Skeletal muscle tissue (tissue), 5 donors: ENCODE results near the gene UQCC5. TPM values are rescaled to one million over a fixed set of nuclear protein-coding genes. Genes with fewer than 3 reads are reported as not detected.

Experiments
- H3K27ac ChIP-seq: one replicate; pipeline ENCODE4 v1.7.0; 2013; ENCODE audit warnings: mild to moderate bottlenecking, low read depth, low read length, inconsistent platforms
- H3K27me3 ChIP-seq, 3 donors: one replicate each; pipeline ENCODE4 v1.7.0; 2013; ENCODE audit warnings: low read length in 3 of 3; ENCODE audit not compliant: control insufficient read depth in 3 of 3, insufficient read depth in 3 of 3
- H3K36me3 ChIP-seq, 3 donors: one replicate each; pipeline ENCODE4 v1.7.0; 2013; ENCODE audit warnings: low read length in 3 of 3; ENCODE audit not compliant: control insufficient read depth in 3 of 3, insufficient read depth in 3 of 3
- H3K4me1 ChIP-seq, 3 donors: one replicate each; pipeline ENCODE4 v1.7.0; 2013; ENCODE audit warnings: low read length in 3 of 3, mild to moderate bottlenecking in 3 of 3; ENCODE audit not compliant: control insufficient read depth in 3 of 3, insufficient read depth in 3 of 3
- H3K4me3 ChIP-seq, 3 donors: one replicate each; pipeline ENCODE4 v1.7.0; 2013; ENCODE audit warnings: low read length in 3 of 3
- H3K9ac ChIP-seq, 3 donors: one replicate each; pipeline ENCODE4 v1.7.0; 2013; ENCODE audit warnings: low read length in 3 of 3, mild to moderate bottlenecking in 3 of 3, moderate library complexity in 2 of 3, low read depth in 1 of 3
- H3K9me3 ChIP-seq, 3 donors: one replicate each; pipeline ENCODE4 v1.7.0; 2013; ENCODE audit warnings: low read length in 3 of 3; ENCODE audit not compliant: control insufficient read depth in 3 of 3
- small RNA-seq: library from RNA; depleted of rRNA; stranded (forward); fragments of <200 nt; gene quantifications from one replicate; pipeline ENCODE3, GENCODE V24; 2014
- total RNA-seq: library from RNA; depleted of rRNA; stranded (reverse); fragments of >200 nt; gene quantifications from one replicate; pipeline ENCODE4 v1.2.3, GENCODE V29; 2014
- donor health status: Osteomylitis.

Gene UQCC5
- total RNA-seq, 1 donor from 2014 or later = 1.0 TPM

DNA sequence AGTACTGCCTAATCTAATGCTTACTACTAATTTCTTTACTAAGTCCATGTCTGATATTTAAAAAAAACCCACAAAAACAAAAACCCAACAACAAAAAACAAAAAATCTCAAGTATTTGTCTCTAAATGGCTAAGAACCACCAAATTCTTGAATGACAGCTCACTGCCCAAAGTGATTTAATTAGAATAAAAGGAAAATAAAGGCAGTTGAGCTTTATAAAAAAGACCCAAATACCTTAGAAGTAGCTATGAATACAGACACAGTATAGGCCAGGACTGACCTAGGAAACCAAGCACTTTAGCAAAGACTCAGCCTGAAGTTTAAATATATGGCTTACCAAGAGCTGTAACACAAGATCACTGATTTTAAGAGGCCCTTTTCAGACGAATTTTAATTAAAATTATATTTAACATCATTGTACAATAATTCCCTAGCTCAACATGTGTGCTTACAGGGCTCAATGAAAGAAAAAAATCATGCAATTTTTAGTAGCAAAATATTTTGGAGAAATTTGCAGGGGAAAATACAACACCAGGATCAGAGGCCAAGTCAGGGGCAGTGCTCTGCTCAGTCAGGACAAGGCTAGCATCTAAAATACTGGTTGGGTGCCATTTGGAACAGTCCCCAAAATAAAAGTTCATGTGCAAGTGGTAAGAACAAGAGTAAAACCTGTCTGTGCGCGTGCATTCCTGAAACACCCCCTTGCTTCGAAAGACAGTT lies 24.8 kb downstream of the UQCC5 start:
- peaks cover 24 to 53% (median 48%) of the 10 kb centered on the region in 3 donors for H3K36me3 ChIP-seq
- no peaks in the 10 kb centered on the region for H3K4me1 ChIP-seq
- no peaks in the 10 kb centered on the region for H3K9me3 ChIP-seq
- no peak overlapping the region for H3K9ac ChIP-seq
- H3K27ac ChIP-seq = no peak overlapping the region
- H3K27me3 ChIP-seq = no peaks in the 10 kb centered on the region
- H3K4me3 ChIP-seq = no peak overlapping the region

DNA sequence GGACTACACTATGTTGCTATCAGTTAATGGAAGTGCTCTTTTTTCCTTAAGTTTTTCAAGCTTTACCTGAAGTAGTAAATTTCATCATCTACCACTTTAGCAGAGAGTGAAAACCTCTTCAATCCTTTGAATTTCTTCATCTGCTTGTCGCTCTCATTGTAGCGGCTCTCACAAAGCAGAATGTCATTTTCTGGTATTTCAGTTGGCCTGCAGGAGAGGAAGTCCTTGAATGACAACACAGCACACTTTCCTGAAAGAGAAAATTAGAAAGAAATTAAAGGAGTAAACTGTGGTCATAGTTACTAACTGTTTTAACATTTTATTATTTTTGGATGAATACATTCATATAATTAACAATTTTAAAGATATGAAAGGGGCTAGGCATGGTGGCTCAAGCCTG lies 27.6 kb downstream of the UQCC5 start:
- no peak overlapping the region for H3K27ac ChIP-seq
- no peak overlapping the region for H3K9ac ChIP-seq
- H3K27me3 ChIP-seq = no peaks in the 10 kb centered on the region
- H3K4me1 ChIP-seq = no peaks in the 10 kb centered on the region
- no peaks in the 10 kb centered on the region for H3K9me3 ChIP-seq
- no peak overlapping the region for H3K4me3 ChIP-seq
- H3K36me3 ChIP-seq = peaks cover 17 to 38% (median 38%) of the 10 kb centered on the region in 3 donors

DNA sequence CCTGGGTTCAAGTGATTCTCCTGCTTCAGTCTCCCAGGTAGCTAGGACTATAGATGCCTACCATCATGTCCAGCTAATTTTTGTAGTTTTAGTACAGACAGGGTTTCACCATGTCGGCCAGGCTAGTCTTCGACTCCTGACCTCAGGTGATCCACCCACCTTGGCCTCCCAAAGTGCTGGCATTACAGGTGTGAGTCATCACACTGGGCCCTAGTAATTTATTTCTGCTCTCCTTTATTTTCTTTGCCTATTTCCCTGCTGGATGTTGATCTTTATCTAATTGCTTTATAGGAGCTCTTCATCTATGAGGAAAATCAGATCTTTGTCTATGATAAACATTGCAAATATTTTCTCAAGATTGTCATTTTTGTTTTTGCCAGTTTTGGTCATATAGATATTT lies 31.7 kb downstream of the UQCC5 start:
- H3K9ac ChIP-seq = no peak overlapping the region
- H3K4me1 ChIP-seq = peaks cover 0 to 2% (median 0%) of the 10 kb centered on the region in 3 donors
- no peak overlapping the region for H3K27ac ChIP-seq
- H3K36me3 ChIP-seq = peaks cover 2 to 12% (median 12%) of the 10 kb centered on the region in 3 donors
- no peaks in the 10 kb centered on the region for H3K27me3 ChIP-seq
- no peaks in the 10 kb centered on the region for H3K9me3 ChIP-seq
- no peak overlapping the region for H3K4me3 ChIP-seq

DNA sequence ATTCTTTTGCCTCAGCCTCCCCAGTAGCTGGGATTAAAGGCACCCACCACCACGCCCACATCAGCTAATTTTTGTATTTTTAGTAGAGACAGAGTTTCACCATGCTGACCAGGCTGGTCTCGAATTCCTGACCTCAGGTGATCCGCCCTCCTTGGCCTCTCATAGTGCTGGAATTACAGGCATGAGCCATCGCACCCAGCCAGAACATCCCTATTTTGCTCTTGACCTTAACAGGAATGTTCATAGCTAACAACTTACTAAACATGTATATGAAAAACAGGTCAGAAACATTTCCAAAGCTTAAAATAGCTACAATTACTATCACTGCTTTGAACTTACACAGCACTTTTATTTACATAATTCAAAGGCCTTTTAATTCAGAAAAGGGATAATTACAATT lies 33.7 kb downstream of the UQCC5 start:
- no peak overlapping the region for H3K4me3 ChIP-seq
- H3K36me3 ChIP-seq = peaks cover 0 to 13% (median 13%) of the 10 kb centered on the region in 3 donors

DNA sequence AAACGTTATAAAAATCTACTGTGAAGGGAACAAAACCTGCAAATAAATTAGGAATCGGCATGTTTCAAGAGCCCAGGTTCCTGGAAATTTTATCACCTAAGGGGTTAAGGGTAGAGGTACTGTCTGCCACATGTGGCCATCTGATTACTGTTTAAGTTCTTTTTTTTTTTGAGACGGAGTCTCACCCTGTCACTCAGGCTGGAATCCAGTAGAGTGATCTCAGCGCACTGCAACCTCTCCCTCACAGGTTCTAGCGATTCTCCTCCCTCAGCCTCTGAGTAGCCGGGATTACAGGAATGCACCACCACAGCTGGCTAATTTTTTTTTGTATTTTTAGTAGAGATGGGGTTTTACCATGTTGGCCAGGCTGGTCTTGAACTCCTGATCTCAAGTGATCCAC lies 35.8 kb downstream of the UQCC5 start:
- H3K27ac ChIP-seq = no peak overlapping the region
- no peaks in the 10 kb centered on the region for H3K27me3 ChIP-seq
- no peak overlapping the region for H3K9ac ChIP-seq
- H3K4me3 ChIP-seq = no peak overlapping the region
- H3K4me1 ChIP-seq = peaks cover 0 to 2% (median 0%) of the 10 kb centered on the region in 3 donors
- peaks cover 0 to 24% (median 23%) of the 10 kb centered on the region in 3 donors for H3K36me3 ChIP-seq
- no peaks in the 10 kb centered on the region for H3K9me3 ChIP-seq

More for the DNA sequence above, 33.7 kb downstream of the UQCC5 start:
- Histone ChIP-seq H3K9me3 (no peaks in the 10 kb centered on the region), H3K27me3 (no peaks in the 10 kb centered on the region), H3K27ac (no peak overlapping the region), H3K9ac (no peak overlapping the region), H3K4me1 (peaks cover 0 to 2% (median 0%) of the 10 kb centered on the region in 3 donors)

DNA sequence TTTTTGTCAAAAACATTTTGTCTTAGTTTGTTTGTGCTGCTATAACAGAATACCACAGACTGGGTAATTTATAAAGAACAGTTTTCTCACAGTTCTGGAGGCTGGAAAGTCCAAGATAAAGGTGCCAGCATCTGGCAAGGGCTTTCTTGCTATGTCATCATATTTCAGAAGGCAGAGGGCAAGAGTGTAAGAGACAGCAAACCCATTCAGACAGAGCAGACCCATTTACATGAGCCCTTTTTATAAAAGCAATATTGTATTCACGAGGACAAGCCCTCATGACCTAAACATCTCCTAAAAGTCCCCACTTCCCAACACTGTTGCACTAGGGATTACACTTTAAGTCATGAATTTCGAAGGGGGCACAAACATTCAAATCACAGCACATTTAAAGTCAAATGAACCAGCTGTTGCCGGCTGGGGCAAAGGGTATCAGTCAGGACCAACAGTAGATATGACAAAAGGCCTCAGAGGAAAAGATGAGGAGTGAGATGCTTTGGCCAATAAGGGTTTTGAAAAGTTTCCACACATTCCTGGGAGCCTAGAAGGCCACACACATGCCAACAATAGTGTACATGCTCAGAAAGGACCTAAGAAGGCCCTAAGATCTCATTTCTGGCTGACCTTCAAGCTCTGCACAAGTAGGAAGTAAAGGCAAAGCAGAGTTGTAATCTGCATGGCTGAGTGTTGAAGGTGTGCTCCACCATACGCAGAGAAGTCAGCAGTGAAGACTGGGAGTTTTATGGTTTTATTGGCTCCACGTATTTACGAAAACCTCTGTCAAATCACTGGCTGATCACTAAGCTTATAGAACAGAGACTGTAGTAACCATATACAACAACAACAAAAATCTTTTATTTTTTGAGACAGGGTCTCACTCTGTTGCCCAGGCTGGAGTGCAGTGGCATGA lies 37.9 kb downstream of the UQCC5 start:
- Histone ChIP-seq H3K9ac (no peak overlapping the region), H3K27me3 (no peaks in the 10 kb centered on the region)

More for the DNA sequence above, 37.9 kb downstream of the UQCC5 start:
- no peaks in the 10 kb centered on the region for H3K9me3 ChIP-seq
- peaks cover 0 to 2% (median 0%) of the 10 kb centered on the region in 3 donors for H3K4me1 ChIP-seq
- no peak overlapping the region for H3K4me3 ChIP-seq
- H3K36me3 ChIP-seq = peaks cover 13 to 43% (median 42%) of the 10 kb centered on the region in 3 donors
- no peak overlapping the region for H3K27ac ChIP-seq

Small RNAs within 50 kb of the gene (small RNA-seq; reads per million reads assigned to genes)
- gene RNU6-856P (not detected), gene RNU6ATAC16P (not detected)

Other genes with a start within 250 kb of the UQCC5 start
- gene GLYCTK, start 248.8 kb upstream of the UQCC5 start, total RNA-seq = 4.2 TPM
- gene DNAH1, start 220.3 kb upstream of the UQCC5 start, total RNA-seq = 2.1 TPM
- gene BAP1, start 126.6 kb upstream of the UQCC5 start, total RNA-seq = 60.0 TPM
- 5.2 TPM for gene PHF7, start 125.9 kb upstream of the UQCC5 start, total RNA-seq
- 4.7 TPM for gene SEMA3G, start 91.5 kb upstream of the UQCC5 start, total RNA-seq
- gene TNNC1, start 82.6 kb upstream of the UQCC5 start, total RNA-seq = 461 TPM
- gene NISCH, start 81.0 kb upstream of the UQCC5 start, total RNA-seq = 43.3 TPM
- 67.3 TPM for gene STAB1, start 41.3 kb upstream of the UQCC5 start, total RNA-seq
- gene NT5DC2, start 2.7 kb upstream of the UQCC5 start, total RNA-seq = 20.9 TPM
- gene PBRM1, start 149.3 kb downstream of the UQCC5 start, total RNA-seq = 62.6 TPM
- gene GNL3, start 149.4 kb downstream of the UQCC5 start, total RNA-seq = 45.4 TPM
- gene GLT8D1, start 169.2 kb downstream of the UQCC5 start, total RNA-seq = 61.1 TPM
- gene SPCS1, start 169.5 kb downstream of the UQCC5 start, total RNA-seq = 43.3 TPM
- 11.5 TPM for gene NEK4, start 234.3 kb downstream of the UQCC5 start, total RNA-seq
- gene ITIH1, start 241.0 kb downstream of the UQCC5 start, total RNA-seq = under 0.01 TPM